GM19467 (cell line): ENCODE data around the gene KCMF1.

Experiments used
- ATAC-seq: cut with Tn5 transposase; IDR thresholded peaks from one replicate; pipeline ENCODE4 v1.9.1; 2021; ENCODE audit warnings: mild to moderate bottlenecking, moderate library complexity; ENCODE audit not compliant: unreplicated experiment

KCMF1 gene

GRCh38 chr2:85019121-85019520 lies 48.2 kb downstream of the KCMF1 start:
- ATAC-seq: no peak

GRCh38 chr2:85022232-85022631 lies 51.3 kb downstream of the KCMF1 start:
- ATAC-seq: no peak

- no peak for ATAC-seq
Measured at GRCh38 chr2:85024372-85025047, 53.5 kb downstream of the KCMF1 start.

GRCh38 chr2:85032621-85033020 lies 61.7 kb downstream of the KCMF1 start:
- no peak for ATAC-seq

GRCh38 chr2:85033388-85033787 lies 62.4 kb downstream of the KCMF1 start:
- ATAC-seq: no peak

- no peak for ATAC-seq
Measured at GRCh38 chr2:85034158-85034557, 63.2 kb downstream of the KCMF1 start.

GRCh38 chr2:85037622-85038021 lies 66.7 kb downstream of the KCMF1 start:
- ATAC-seq: no peak

- ATAC-seq: no peak
Measured at GRCh38 chr2:85042330-85042729, 71.4 kb downstream of the KCMF1 start.

- ATAC-seq: no peak
Measured at GRCh38 chr2:85048534-85048933, 77.6 kb downstream of the KCMF1 start.

- no peak for ATAC-seq
Measured at GRCh38 chr2:85049236-85049635, 78.3 kb downstream of the KCMF1 start.

- ATAC-seq: no peak
Measured at GRCh38 chr2:85053802-85054201, 82.8 kb downstream of the KCMF1 start.

GRCh38 chr2:85057226-85057962 lies 86.4 kb downstream of the KCMF1 start:
- ATAC-seq: no peak

- no peak for ATAC-seq
Measured at GRCh38 chr2:85061896-85062295, 90.9 kb downstream of the KCMF1 start.

- no peak for ATAC-seq
Measured at GRCh38 chr2:85062565-85062964, 91.6 kb downstream of the KCMF1 start.

- ATAC-seq: no peak
Measured at GRCh38 chr2:85063981-85064599, 93.1 kb downstream of the KCMF1 start.

- ATAC-seq: no peak
Measured at GRCh38 chr2:85064927-85065577, 94.1 kb downstream of the KCMF1 start.

- ATAC-seq: no peak
Measured at GRCh38 chr2:85066006-85066740, 95.2 kb downstream of the KCMF1 start.

- ATAC-seq: no peak
Measured at GRCh38 chr2:85066874-85067351, 96.0 kb downstream of the KCMF1 start.

GRCh38 chr2:85071096-85071495 lies 100.1 kb downstream of the KCMF1 start:
- ATAC-seq: no peak

GRCh38 chr2:85073033-85073432 lies 102.1 kb downstream of the KCMF1 start:
- ATAC-seq: no peak
